GDM1 (cell line): Measurements from ENCODE around the gene ITGA4.

Experiments used
- DNase-seq: peaks from one replicate; lab custom pipeline; 2025; lab: John Stamatoyannopoulos, UW

The ITGA4 gene

DNA sequence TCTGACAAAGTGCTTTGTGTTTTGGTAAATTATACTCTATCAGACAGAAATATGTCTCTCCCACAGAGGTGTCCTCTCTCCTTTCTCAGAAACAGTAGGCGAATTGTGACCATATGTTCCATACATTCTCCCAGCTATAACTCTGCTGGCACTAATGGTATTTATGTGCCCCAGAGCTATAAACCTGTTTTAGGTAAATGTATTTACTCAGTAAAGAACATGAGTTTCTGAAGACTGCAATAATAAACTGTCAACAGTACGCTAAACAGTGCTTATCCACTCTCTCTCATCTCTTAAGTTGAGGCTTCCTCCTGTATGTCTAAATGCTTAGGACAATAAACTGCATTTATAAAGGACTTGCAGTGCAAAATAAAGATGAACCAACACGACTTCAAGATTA is 58.5 kb downstream of the ITGA4 start:
- no peak for DNase-seq

DNA sequence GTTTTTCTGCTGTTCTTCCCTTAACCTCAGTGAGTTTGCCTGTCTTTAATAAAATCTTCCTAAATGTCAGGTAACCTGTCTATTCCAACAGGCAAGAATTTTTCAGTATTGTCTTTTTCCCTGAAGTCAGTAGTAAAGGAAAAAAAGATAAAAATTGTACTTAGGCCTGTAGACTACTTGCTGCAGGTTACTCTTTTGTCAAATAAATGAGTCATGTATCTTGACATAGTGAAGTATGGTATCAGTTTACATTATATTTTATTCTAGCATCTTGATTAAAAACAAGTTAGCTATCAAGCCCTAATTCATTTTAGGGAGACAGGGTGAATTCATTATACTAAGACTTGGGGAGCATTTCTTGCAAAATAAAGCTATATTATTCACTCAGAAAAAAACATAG is 59.8 kb downstream of the ITGA4 start:
- no peak for DNase-seq

DNA sequence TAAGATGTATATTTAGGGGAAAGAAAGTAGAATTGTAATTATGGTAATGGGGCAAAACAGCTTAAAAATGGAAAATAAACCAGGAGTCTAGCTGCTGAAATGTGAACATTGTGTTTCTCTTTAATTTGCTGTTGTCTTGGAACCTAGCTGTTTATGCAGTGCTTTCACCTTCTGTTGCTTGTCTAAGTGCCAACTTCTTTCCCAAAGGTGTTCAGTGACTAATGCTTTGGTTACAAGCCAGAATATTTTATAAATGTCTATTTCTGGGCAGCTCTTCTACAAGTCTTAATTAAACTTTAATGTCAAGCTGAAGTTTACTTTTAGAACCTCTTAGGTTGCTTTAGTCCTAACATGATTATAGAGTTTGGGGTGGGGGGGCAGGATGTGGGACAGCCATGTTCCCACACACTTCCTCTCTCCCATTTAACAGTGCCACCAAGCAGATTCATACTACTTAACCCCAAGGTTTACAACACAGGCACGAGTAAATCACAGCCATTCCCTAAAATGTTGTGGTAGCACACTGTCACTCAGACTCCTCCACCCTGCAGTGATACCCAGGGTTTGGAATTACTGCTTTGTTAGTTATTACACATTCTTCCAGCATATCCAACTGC is 60.6 kb downstream of the ITGA4 start:
- no peak for DNase-seq

DNA sequence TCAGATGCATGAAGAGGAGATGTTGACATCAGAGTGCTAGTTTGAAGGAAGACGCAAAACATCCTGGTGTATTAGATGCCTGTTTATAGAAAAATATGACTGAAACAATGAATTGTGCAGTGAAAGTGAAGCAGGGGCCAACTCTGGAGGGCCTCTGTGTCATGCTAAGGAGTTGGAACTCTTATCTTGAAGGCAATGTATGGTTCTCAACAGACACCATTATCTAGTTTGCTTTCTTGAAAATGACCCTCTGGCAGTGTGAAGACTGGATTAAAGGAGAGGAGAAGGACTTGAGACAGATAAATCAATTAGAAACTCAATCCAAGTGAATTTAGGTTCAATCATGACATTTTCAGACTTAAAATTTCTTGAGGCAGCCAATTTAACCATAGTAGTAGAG is 63.1 kb downstream of the ITGA4 start:
- no peak for DNase-seq

DNA sequence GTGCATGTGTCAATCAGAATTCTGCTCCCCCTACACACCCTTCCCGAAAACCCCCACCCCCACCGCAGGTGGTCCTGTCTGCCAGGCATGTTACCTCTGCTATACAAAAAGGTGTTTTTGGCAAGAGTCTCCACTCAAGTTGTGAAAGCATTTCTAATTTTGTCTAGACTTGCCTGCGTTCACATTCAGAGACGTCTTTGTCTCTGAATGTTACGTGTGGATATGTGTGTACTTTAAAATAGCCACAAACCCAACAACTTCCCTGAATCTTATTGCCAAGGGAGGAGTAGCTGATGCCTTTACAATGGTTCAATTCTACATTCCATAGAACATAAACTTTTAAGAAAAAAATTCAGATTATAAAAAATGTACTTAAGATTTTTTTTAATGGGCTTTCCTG is 66.6 kb downstream of the ITGA4 start:
- no peak for DNase-seq

DNA sequence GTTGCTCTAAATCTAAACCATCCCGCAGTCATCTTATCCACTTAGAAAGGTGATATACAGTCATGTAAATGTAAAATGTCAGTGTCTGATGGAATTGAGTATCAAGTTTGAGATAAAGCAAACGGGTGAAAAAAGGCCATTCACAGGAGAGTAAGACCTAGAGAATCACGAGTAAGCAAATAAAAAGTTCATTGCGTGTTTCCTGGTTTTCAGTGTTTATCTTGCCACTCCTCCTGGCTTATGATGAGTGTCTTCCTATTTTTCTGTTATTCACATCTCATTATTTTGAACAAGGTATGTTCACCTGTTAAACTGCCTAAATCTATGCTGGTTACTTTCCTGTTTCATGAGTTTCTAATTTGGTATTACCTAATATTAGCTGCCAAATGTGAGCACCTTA is 68.8 kb downstream of the ITGA4 start:
- DNase-seq, result no peak

DNA sequence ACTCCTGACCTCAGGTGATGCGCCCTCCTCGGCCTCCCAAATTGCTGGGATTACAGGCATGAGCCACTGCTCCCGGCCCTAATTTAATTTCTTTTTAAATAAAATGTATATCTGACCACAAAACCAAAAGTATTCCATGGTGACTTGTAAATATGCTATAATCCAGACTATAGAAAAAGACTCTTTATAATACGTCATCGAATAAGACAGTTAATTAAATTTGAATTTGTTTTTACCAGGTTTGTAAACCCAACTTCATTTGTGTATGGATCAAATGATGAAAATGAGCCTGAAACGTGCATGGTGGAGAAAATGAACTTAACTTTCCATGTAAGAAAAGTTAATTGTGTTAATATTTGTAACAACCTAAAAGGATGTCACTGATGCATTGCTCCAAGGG is 69.9 kb downstream of the ITGA4 start:
- no peak for DNase-seq

DNA sequence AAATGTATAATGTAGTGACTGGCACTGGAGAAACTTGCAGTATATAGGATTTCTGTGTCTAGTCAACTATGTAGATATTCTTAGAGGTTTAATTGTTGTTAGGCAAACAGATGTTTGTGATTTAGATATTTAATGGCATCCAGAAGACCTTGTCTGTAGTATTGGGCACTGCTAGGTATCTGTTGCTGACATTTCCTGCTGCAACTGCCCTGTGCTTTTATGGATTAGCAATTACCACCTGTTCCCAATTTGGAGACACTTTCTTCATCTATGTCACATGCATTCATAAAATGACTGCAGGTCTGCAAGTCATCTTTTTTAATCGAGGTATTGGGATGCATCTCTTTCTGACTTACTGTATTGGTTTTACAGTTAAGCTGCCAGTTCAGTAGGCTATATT is 71.3 kb downstream of the ITGA4 start:
- no peak for DNase-seq

DNA sequence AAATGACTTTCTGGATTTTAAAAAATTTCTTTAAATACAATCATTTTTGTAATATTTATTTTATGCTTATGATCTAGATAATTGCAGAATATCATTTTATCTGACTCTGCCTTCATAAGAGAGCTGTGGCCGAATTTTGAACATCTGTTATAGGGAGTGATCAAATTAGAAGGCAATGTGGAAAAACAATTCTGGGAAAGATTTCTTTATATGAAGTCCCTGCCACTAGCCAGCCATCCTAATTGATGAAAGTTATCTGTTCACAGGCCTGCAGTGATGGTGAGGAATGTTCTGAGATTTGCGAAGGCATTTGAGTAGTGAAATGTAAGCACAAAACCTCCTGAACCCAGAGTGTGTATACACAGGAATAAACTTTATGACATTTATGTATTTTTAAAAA is 79.5 kb downstream of the ITGA4 start:
- DNase-seq, result no peak

DNA sequence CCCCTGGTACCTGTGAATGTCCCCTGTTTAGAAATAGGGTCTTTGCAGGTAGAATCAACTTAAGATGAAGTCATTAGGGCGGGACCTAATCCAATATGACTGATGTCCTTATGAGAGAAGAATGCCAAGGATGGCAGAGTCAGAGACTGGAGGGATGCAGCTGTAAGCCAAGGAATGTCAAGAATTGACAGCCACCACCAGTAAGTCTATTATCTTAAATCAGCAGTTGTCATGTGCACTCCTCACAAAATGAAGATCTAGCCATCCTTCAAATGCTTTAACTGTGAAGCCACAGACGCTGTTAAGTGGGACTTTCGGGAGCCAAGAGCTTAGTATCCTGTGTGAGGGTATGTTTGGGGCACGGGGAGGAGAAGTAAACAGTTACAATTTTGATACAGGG is 83.2 kb downstream of the ITGA4 start:
- DNase-seq, result no peak

DNA sequence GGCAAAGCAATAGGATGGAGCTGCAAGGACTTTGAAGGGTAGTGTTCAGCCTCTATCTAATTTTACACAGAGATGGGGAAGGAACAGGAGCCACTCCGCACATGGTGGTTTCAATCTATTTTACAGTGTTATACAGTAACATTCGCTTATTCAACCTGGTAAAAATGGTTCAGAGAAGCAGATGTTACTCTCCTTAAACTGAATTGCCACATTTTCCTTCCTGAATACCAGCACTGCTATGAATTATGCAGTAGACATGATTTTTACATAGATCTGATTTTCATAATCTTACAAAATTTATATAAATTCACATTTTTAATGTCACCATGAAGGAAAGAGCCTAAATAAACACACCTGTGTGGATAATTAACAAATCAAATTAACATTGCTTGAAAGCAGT is 85.0 kb downstream of the ITGA4 start:
- DNase-seq, result no peak

DNA sequence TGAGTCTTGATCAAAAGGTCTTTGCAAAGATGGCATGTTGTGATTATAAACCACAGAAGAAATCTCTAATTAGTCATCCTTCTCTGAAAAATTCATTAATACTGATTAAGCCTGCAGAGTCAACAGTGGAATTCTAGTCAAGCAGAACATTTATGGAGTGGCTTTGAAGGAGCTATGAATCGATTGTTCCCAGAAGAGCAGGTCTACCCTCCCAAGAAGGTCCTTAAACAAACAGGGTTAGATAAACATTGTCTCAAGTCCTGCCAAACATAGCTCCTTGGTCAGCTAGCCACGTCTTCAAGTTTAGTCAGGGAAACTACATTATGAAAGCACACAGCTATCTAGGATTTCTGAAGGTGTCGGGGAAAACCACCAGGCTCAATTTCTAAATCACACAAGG is 88.9 kb downstream of the ITGA4 start:
- DNase-seq, result no peak

DNA sequence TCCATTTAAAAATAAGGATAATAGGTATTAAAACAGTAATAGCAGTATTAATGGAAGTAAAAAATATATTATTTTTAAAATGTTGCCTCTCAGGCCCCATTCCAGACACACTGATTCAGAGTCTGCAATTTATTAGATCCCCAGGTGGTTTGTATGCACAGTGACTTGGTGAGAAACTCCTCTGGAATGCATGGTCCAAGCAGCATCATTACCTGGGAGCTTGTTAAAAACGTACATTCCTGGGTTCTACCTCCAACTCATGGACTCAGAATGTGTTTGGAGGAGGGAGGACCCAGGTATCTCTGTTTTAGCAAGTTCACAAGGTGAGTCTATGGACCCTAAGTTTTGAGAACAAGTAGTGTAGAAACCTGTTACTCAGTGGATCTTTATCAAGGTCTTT is 95.6 kb downstream of the ITGA4 start:
- no peak for DNase-seq

DNA sequence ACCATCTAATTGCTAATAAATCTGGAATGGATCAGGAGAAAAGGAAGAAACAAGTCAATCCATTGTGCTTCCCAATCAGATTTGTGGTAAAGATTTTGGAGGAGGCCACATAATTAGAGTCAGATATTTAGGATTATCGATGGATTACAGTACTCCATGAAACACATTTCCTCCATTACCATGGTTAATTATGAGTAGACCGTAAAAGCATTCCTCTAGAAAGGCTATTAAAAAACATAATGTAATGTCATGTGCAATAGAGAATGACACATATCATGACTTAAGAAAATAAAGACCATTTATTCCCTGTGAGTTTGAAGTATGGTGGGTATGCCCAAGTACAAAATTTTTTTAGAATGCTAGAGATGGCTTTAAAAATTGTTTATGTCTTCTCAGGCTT is 96.1 kb downstream of the ITGA4 start:
- no peak for DNase-seq

DNA sequence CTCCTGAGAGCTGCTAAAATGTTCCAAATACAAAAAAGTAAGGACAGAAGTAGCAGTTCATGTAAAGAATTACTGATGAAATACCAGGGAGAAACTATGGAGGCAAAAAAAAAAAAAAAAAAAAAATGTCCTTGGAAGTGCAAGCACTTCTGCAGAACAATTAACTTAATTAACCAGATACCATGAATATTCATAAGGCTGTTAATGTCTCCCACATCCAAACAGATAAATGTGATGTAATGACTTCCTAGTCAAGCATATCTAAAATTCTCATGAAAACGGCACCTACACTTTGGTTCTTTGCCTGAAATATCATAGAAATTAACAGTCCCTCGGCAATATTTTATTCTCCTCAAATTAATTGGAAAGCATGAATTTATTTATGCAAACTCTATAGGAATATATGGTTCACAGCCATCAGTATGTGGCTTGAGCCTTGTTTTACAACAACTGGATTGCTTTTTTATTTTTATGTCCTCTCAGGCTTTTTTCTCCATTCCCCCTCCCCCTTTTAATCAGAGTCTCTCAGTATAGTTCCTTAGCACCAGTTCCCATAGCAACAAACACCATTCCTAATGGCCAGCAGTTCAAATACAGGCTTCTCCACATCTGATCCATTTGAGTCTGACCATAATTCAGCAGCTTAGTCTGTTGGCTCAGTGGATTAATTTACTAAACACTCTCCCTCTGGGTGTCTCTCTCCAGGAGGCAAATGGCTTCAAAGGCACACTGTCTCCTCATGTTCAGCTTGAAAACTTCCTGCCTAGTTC is 97.1 kb downstream of the ITGA4 start:
- DNase-seq, result no peak

DNA sequence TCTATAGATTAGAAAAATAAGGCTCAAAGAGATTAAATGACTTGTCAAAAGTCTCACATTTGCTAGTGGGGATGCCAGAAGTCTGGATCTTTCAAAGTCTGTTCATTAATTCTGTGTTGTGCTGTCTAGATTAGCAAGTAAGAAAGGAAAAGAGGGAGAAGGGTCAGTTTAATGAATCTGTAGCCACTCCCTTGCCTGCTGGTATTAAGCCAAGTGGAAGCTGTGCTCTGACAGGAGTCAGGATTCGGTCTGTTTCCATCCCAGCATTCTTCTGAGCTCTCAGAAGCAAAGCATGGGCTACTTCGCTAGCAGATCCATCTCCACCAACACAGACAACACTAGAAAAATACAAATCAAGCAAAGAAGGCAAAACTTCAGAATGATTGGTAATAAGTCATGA is 101.2 kb downstream of the ITGA4 start:
- DNase-seq, result no peak

DNA sequence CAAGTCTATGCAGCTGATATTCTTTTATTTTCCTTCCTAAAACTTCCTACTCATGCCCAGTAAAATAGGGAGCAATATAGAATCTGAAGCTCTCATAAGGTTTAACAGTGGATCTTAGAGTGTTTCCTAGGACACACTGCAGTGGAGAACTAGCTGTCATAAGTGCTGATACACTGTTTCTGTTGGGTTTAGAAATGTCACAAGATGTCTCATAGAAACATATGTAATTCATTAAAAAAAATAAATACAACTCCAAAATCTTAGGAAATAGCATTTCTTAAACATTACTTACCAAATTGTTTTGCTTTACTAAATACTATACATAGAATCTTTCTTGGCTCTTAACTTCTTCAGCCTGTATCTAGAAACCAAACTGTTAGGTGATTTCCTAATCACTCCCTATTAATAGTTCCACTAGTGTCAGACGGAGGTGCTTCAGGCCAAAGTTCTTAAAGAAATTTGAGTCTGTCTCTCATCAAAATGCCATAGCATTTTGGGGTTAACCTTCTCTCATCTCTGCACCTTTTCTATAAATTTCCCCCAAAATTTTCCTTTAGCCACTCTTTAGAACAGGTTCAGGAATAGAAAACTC is 106.0 kb downstream of the ITGA4 start:
- DNase-seq, result no peak

DNA sequence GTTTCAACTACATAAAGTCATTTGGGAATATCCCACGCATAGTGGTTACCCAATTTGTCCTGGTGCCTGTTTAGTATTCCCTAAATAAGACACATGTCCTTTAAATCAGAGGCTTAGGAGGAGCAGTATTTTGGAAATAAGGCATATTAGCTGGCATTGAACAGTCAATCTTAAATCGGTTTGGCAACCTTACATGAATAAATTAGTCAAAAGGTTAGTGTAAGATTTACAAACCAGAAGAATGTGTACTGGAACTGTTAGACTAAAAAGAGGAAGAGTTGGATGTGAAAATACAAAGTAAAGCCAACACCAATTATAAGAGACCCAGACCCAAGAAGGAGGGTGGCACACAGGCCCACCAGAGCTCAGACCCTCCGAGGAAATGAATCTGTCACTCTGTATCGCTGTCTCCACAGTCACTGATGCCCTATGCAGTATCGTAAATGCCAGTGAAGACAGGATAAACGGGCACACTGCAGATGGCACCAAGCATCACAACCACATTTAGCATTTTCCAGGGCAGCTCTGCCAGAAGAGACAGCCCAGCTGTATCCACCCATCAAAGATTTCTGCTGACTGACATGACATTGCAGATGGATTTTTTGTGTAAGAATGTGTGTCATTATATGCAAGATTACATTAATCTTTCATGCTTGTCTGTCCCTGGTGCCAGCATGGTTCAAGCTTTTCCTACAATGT is 109.3 kb downstream of the ITGA4 start:
- DNase-seq, result no peak

DNA sequence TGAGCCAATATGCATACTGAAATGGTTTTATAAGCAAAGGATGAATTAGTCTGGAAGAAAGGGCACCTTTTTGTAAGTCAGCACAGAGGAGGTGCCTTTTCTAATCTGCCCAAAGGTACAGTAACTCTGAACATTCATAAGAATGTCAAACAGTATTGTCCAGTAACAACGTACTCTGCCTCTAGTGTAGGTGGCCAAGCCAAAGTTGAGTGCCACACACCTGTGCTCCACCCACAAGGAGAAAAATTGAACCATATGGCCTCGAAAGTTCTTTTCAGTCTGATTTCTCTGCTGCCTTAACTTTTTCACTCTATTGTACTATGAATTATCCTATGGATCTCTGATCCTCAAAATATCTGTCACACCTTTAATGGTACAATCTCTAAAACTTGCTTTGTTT is 112.9 kb downstream of the ITGA4 start:
- no peak for DNase-seq

DNA sequence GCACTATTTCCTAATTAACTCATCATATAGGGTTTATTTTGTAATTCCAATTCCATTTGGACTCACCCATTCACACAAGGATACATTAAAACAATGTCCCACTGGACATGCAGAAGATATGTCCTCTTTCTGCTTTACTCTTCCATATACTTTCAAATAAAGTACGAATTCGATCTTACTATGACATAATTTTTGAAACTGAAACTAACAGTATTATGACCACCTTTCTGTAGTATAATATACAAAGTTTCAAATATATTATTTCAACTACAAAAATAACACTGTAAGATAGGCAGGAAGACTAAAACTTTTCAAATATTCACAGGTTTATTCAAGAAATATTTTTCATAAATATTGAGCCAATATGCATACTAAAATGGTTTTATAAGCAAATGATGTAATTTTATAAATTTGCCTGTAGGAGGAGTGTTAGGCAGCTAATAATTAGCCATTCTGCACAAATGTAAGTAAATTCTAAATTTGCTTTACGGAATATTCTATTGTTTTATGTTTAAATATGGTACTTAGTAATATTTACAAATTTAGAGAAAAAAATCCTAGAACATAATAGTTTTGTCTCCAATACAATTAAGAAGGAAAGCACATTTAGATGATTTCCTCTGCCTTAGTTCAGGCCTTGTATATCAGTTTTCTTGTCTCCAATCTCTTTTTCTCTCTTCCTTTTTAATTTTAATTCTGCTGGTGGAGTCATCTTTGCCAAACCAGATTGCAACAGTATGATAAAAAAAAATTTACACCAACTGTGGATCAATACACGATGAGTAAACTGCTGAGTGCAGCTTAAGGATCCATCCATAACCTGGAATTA is 113.9 kb downstream of the ITGA4 start:
- no peak for DNase-seq

DNA sequence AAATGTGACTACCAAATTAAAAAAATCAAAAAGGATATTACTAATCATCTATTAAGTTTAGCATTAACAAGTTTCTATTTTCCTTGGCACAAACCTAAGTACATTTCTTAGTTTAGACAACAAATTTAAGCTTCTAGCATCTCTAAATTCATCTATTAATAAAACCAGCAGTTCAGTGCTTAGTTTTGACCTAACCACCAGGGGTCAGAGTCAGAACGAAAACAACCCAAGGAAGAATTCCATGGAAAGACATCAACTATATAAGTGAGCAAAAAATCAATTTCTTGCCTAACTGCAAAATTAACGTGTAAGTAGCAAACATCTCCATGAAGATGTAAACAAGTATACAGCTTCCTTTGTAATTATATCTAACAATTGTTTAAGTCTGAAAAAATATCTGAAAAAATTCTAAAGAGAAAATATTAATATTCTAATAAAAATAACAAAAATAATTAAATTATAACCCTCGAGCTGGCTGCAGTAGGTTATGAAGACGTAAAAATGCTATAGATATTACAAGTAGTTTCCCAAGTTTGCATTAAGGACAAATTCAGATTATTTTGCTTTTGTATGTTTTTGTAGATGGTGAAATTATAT is 116.1 kb downstream of the ITGA4 start:
- DNase-seq, result no peak

DNA sequence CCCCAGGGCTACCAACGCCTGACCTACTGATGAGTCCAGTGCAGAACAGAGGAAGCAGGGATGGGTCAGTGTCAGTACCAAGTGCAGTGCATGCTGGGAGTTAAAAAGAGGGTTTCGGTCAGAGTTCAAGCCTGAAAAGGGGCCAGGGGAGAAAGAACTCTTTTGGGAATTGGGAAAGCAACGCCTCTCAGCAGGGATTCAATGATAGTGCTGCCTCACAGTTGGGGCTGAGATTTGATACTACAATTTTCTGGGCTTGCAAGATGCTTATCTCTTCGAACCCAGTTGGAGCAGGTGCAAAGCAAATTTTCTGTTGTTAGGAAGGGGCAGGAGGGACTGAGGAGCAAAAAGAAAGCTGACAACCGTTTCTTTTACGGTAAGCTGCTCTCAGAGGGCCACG is 117.1 kb downstream of the ITGA4 start:
- DNase-seq, result no peak
